SK-N-DZ (cell line): Measurements from ENCODE around the gene ZNF584.

Experiments
- DNase-seq: peaks from one replicate; pipeline ENCODE4 v3.0.0-alpha.2; 2015; ENCODE audit warnings: low spot score
- small RNA-seq, 2 experiments: library from RNA; depleted of rRNA; stranded (forward); fragments of <200 nt; gene quantifications; one replicate each; pipeline ENCODE3, GENCODE V24; 2014

The ZNF584 gene

GRCh38 chr19:58466089-58466759 lies 57.8 kb downstream of the ZNF584 start:
- DNase-seq: no peak

DNA sequence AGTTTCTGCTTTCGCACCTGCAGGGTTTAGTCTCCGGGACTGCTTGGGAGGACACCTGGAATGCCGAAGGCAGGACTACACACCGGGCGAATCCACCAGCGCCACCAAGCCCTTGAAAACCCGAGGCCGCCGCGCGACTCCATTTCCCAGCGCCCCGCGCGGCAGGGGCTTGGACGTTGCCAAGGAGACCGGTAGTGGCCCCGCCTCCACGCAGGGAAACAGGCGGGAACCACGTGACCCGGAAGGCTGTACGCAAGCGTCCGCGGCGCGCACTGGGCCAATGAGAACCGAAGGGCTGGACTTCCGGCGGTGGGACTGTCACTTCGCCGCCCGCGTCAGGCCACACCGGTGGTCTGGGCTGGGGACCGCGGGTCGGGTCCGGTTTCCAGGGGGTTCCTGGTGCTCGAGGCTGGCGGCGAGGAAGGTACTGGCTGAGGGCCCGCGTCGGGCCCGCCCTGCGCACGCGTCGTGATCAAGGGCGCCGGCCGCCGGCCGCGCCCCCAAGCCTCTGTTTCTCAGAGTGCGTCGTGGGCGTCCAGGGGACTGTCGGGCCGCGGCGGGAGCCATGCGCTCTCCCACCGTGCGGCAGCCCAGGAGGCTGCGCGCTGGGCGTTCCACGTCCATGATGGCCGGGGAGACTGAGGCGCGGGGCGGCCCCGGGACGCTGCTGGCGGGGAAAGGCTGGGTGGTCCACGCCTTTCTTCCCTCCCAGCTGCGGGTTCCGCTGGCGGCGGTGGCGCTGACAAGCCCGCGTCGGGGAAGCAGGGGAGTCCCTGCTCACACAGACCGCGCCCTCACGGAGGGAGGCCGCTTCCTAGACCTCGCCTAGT lies 58.5 kb downstream of the ZNF584 start, which contains the start of gene ZNF324:
Gene ZNF324 (plus strand): TSS at position 321 of the 830 bp plus-strand sequence. CDS start 2,106 bp downstream, outside the sequence.
- peak; percentile 91 for DNase-seq

Small RNAs within 50 kb of the gene (small RNA-seq; reads per million reads assigned to genes)
- gene MIR4754 (0 to 0.05 reads per million in 2 experiments), gene RNA5SP473 (0.03 to 0.04 reads per million in 2 experiments)
